Stimulated activated CD4-positive, alpha-beta T cell treated with anti-CD3 and anti-CD28 coated beads, Interleukin-2, amount 100 ng/mL, for 24 hours (primary cell): ENCODE measurements around the gene PEAR1.

ENCODE experiments used
- DNase-seq, 2 donors: peaks; one replicate each; pipeline ENCODE4 v3.0.0-alpha.2; 2020

Gene PEAR1

GRCh38 chr1:156893048-156893953, at the start of gene PEAR1:
Gene PEAR1 (plus strand): TSS chr1:156893718. CDS start chr1:156903927, 10,209 bp downstream.
- DNase-seq: no peak

GRCh38 chr1:156844102-156844501, 49.4 kb upstream of the PEAR1 start:
- no peak for DNase-seq

GRCh38 chr1:156844638-156845037, 48.9 kb upstream of the PEAR1 start:
- DNase-seq: no peak

- peak; percentile 30 to 40 for DNase-seq
Measured at GRCh38 chr1:156845055-156845952, 48.2 kb upstream of the PEAR1 start.

- no peak for DNase-seq
Measured at GRCh38 chr1:156845953-156846545, 47.5 kb upstream of the PEAR1 start.

GRCh38 chr1:156846643-156847042, 46.9 kb upstream of the PEAR1 start:
- no peak for DNase-seq

GRCh38 chr1:156847591-156848460, 45.7 kb upstream of the PEAR1 start:
- no peak for DNase-seq

GRCh38 chr1:156848461-156849150, 44.9 kb upstream of the PEAR1 start:
- DNase-seq: peak; percentile 54 to 76

GRCh38 chr1:156849151-156849496, 44.4 kb upstream of the PEAR1 start:
- no peak for DNase-seq

GRCh38 chr1:156851779-156852417, 41.6 kb upstream of the PEAR1 start:
- no peak for DNase-seq

- DNase-seq: no peak
Measured at GRCh38 chr1:156852418-156852874, 41.1 kb upstream of the PEAR1 start.

- no peak for DNase-seq
Measured at GRCh38 chr1:156853761-156854160, 39.8 kb upstream of the PEAR1 start.

- no peak for DNase-seq
Measured at GRCh38 chr1:156854634-156855033, 38.9 kb upstream of the PEAR1 start.

GRCh38 chr1:156856282-156856785, 37.2 kb upstream of the PEAR1 start:
- DNase-seq: no peak

GRCh38 chr1:156857532-156857931, 36.0 kb upstream of the PEAR1 start:
- no peak for DNase-seq

GRCh38 chr1:156858555-156858956, 35.0 kb upstream of the PEAR1 start:
- DNase-seq: no peak

- DNase-seq: no peak
Measured at GRCh38 chr1:156858959-156859522, 34.5 kb upstream of the PEAR1 start, which contains the start of gene INSRR. Gene INSRR (minus strand): TSS chr1:156859117. CDS start chr1:156858621, 496 bp downstream.

- DNase-seq: peak in 1 of 2 donors; percentile 32
Measured at GRCh38 chr1:156859523-156860112, 33.9 kb upstream of the PEAR1 start.

GRCh38 chr1:156860113-156860627, 33.3 kb upstream of the PEAR1 start:
- DNase-seq: peak; percentile 67 to 71
